ENCODE results near the gene CTAGE9. TPM values are rescaled to one million over a fixed set of nuclear protein-coding genes. Genes with fewer than 3 reads are reported as not detected.

CTAGE9 gene
- total and polyA plus RNA-seq, 2 donors (not counting 1 experiment from before 2014, with no cell fraction given), result not detected

DNA sequence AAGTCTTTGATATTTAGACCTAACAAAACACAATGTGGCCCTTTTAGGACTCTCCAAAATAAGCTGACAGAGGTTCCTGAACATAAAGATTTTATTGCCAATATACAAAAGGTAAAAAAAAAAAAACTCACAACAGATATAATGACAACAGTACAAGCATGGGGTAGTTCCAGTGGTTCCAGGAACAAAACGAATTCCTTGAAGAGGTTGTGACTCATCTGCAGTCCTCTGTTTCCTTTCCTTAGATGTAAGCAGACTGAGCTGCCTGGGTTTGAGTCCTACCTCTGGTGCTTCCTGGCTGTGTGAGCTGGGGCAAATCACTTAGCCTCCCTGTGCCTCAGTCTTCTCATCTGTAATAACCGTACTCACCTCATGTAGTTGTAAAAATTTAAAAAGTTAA, 13.3 kb upstream of the CTAGE9 start:
- no peak overlapping the region for H2AFZ ChIP-seq (ENCODE audit: insufficient read depth, low read depth, low read length, poor library complexity, severe bottlenecking)
- no peak overlapping the region for H3K4me3 Mint-ChIP-seq
- H3K4me2 ChIP-seq (replicated peaks; ENCODE audit: low read depth, low read length, poor library complexity, severe bottlenecking), result no peak overlapping the region
- H4K20me1 ChIP-seq (ENCODE audit: control insufficient read depth, insufficient read depth, low read length, poor library complexity, severe bottlenecking), result no peaks in the 10 kb centered on the region
- no peaks in the 10 kb centered on the region for H3K4me1 Mint-ChIP-seq
- no peak overlapping the region for H3K27ac Mint-ChIP-seq
- no peak for ATAC-seq (ENCODE audit: low read depth)
- intact Hi-C loops (cut with micrococcal nuclease), result no loop called here
- no peaks in the 10 kb centered on the region for H3K9me3 ChIP-seq (ENCODE audit: control extremely low read depth in 1 of 3, control insufficient read depth in 2 of 3, insufficient read depth in 1 of 3, low read length in 2 of 3)
- no peaks in the 10 kb centered on the region for H3K27me3 ChIP-seq (replicated peaks in 1 of 4; ENCODE audit: control extremely low read depth in 1 of 4, control insufficient read depth in 3 of 4, insufficient read depth in 4 of 4, low read length in 3 of 4)
- H3K4me1 ChIP-seq (ENCODE audit: control insufficient read depth in 2 of 2, insufficient read depth in 2 of 2, low read length in 2 of 2), result no peaks in the 10 kb centered on the region
- 83% methylated on average over 1 of the region's 2 CpGs for WGBS (ENCODE audit: insufficient coverage)
- no peaks in the 10 kb centered on the region for H3K36me3 ChIP-seq (replicated peaks in 1 of 2; ENCODE audit: control extremely low read depth in 1 of 2, control insufficient read depth in 1 of 2, extremely low read depth in 1 of 2, insufficient read depth in 2 of 2, low read length in 1 of 2)
- TF ChIP-seq EZH2 (IDR thresholded peaks at IDR 0.05; ENCODE audit: borderline replicate concordance, insufficient read depth, low read depth, low read length, poor library complexity, severe bottlenecking), result no peak
- TF ChIP-seq, protein P1, sequence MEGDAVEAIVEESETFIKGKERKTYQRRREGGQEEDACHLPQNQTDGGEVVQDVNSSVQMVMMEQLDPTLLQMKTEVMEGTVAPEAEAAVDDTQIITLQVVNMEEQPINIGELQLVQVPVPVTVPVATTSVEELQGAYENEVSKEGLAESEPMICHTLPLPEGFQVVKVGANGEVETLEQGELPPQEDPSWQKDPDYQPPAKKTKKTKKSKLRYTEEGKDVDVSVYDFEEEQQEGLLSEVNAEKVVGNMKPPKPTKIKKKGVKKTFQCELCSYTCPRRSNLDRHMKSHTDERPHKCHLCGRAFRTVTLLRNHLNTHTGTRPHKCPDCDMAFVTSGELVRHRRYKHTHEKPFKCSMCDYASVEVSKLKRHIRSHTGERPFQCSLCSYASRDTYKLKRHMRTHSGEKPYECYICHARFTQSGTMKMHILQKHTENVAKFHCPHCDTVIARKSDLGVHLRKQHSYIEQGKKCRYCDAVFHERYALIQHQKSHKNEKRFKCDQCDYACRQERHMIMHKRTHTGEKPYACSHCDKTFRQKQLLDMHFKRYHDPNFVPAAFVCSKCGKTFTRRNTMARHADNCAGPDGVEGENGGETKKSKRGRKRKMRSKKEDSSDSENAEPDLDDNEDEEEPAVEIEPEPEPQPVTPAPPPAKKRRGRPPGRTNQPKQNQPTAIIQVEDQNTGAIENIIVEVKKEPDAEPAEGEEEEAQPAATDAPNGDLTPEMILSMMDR (IDR thresholded peaks at IDR 0.05), result no peak
- H3K9ac ChIP-seq (ENCODE audit: low read length), result no peak overlapping the region
- DNase-seq, result no peak
- H3K9me3 Mint-ChIP-seq (ENCODE audit: insufficient read depth), result no peaks in the 10 kb centered on the region
- CTCF ChIA-PET, result interaction anchor here (1.7 kb wide), 1 partner anchor 44 kb away, joined by 3 read pairs; no protein-coding TSS in a partner anchor
- H3K4me3 ChIP-seq (ENCODE audit: control extremely low read depth in 1 of 5, extremely low read depth in 1 of 5, insufficient read depth in 1 of 5, low read depth in 2 of 5, low read length in 4 of 5), result no peak overlapping the region
- no peaks in the 10 kb centered on the region for H3K27me3 Mint-ChIP-seq
- POLR2A ChIA-PET, result no interaction called here
- H3K27ac ChIP-seq (ENCODE audit: low read length in 2 of 2), result no peak overlapping the region
- H3K79me2 ChIP-seq (ENCODE audit: control insufficient read depth, insufficient read depth, low read length), result no peaks in the 10 kb centered on the region

DNA sequence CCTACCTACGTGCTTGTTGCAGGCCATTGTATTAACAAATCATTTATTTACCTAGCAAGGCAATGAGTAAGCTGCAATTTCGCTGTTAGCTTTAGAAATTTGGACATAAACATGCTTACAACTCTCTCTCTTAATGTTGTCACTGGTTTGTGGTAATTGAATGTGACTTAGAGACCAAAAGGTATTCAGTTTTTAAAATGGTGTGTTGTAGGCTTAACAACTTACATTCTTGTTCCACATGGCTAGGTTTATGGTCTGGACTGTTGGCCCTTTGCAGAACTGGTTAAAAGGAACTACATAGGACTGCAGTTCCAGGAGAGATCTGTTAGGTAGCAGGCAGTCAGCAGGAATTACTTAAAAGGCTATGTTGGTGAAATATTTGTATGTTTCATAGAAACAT, 10.3 kb upstream of the CTAGE9 start:
- H3K9me3 Mint-ChIP-seq (ENCODE audit: insufficient read depth), result no peaks in the 10 kb centered on the region
- CTCF ChIA-PET, result no interaction called here
- intact Hi-C loops (cut with micrococcal nuclease), result no loop called here

More for the DNA sequence above, 10.3 kb upstream of the CTAGE9 start:
- Histone ChIP-seq H3K4me3 (ENCODE audit: control extremely low read depth in 1 of 5, extremely low read depth in 1 of 5, insufficient read depth in 1 of 5, low read depth in 2 of 5, low read length in 4 of 5) (no peak overlapping the region), H3K4me1 (ENCODE audit: control insufficient read depth in 2 of 2, insufficient read depth in 2 of 2, low read length in 2 of 2) (no peaks in the 10 kb centered on the region), H3K36me3 (replicated peaks in 1 of 2; ENCODE audit: control extremely low read depth in 1 of 2, control insufficient read depth in 1 of 2, extremely low read depth in 1 of 2, insufficient read depth in 2 of 2, low read length in 1 of 2) (no peaks in the 10 kb centered on the region), H3K9ac (ENCODE audit: low read length) (no peak overlapping the region), H3K27me3 (replicated peaks in 1 of 4; ENCODE audit: control extremely low read depth in 1 of 4, control insufficient read depth in 3 of 4, insufficient read depth in 4 of 4, low read length in 3 of 4) (no peaks in the 10 kb centered on the region), H3K9me3 (ENCODE audit: control extremely low read depth in 1 of 3, control insufficient read depth in 2 of 3, insufficient read depth in 1 of 3, low read length in 2 of 3) (no peaks in the 10 kb centered on the region), H2AFZ (ENCODE audit: insufficient read depth, low read depth, low read length, poor library complexity, severe bottlenecking) (no peak overlapping the region), H3K4me2 (replicated peaks; ENCODE audit: low read depth, low read length, poor library complexity, severe bottlenecking) (no peak overlapping the region), H4K20me1 (ENCODE audit: control insufficient read depth, insufficient read depth, low read length, poor library complexity, severe bottlenecking) (no peaks in the 10 kb centered on the region), H3K27ac (ENCODE audit: low read length in 2 of 2) (no peak overlapping the region), H3K79me2 (ENCODE audit: control insufficient read depth, insufficient read depth, low read length) (no peaks in the 10 kb centered on the region)
- no peak overlapping the region for H3K27ac Mint-ChIP-seq
- H3K4me3 Mint-ChIP-seq, result no peak overlapping the region
- WGBS (ENCODE audit: insufficient coverage), result no CpG with 5 or more reads among the region's 2 CpGs
- H3K4me1 Mint-ChIP-seq, result no peaks in the 10 kb centered on the region
- DNase-seq (no peak), ATAC-seq (ENCODE audit: low read depth) (no peak)
- TF ChIP-seq, protein P1 (IDR thresholded peaks at IDR 0.05), result no peak
- TF ChIP-seq EZH2 (IDR thresholded peaks at IDR 0.05; ENCODE audit: borderline replicate concordance, insufficient read depth, low read depth, low read length, poor library complexity, severe bottlenecking), result no peak
- POLR2A ChIA-PET, result no interaction called here
- H3K27me3 Mint-ChIP-seq, result no peaks in the 10 kb centered on the region
